ENCODE data around the gene DOCK6. TPM values are rescaled to one million over a fixed set of nuclear protein-coding genes. Genes with fewer than 3 reads are reported as not detected.

The DOCK6 gene
- total and polyA plus RNA-seq, 10 of the 15 experiments (the other 5 are each of a cell fraction or from before 2014, with no cell fraction given): 0.76 to 24.8 (median 4.7) TPM

DNA sequence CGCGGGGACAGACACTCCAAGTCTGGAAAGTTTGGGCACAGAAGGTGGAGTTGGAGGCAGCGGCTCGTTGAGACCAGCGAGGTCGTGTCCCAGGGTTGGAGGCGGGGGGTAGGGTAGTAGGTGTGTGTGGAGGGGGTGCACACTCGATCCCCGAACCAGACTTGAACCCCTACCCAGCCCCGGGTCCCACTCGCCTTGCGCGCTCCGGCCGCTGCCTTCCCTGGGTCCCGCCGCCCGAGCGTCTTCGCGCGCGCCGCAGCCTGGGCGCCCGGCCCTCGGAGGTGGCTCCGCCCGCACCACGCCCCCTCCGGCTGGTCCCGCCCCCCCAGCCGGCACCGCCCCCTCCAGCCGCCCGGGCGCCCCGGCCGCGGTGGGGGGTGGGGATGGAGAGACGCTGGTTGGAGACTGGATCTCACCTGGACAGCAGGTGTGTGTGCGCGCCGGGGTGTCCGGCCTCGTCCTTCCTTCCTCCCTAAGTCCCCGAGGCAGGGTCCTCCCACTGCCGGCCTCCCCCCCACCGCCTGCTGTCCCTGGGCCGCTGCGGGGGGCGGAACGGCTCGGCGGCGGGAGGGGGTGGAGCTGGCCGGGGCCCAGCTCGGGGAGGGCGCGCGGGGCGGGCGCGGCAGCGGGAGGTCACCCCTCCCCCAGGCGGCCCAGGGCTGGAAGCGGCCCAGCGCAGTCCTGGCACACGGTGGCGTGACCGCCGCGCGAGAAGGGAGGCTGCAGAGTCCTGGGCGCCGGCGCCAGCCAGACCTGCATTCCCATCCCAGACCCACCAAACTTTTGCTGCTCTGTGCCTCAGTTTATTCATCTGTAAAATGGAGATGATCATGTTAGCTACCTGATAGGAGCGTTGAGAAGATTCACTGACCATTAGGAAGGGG is 64.8 kb downstream of the DOCK6 start, which contains the start of gene KANK2 (continued):
- no peak for TF ChIP-seq SUPT20H (IDR thresholded peaks at IDR 0.05; ENCODE audit: borderline replicate concordance, control insufficient read depth, low read depth, low read length)
- no peak for TF ChIP-seq NBN (IDR thresholded peaks at IDR 0.05)
- TF ChIP-seq HDAC6 (IDR thresholded peaks at IDR 0.05; ENCODE audit: unreplicated experiment): peak; percentile 72
- peak; percentile 76 for TF ChIP-seq POLR2A (IDR thresholded peaks at IDR 0.05; ENCODE audit: low read depth, low read length)
- no peak for TF ChIP-seq NRF1 (conservative IDR thresholded peaks at IDR 0.05; ENCODE audit: low read depth, low read length)
- TF ChIP-seq, protein P1, sequence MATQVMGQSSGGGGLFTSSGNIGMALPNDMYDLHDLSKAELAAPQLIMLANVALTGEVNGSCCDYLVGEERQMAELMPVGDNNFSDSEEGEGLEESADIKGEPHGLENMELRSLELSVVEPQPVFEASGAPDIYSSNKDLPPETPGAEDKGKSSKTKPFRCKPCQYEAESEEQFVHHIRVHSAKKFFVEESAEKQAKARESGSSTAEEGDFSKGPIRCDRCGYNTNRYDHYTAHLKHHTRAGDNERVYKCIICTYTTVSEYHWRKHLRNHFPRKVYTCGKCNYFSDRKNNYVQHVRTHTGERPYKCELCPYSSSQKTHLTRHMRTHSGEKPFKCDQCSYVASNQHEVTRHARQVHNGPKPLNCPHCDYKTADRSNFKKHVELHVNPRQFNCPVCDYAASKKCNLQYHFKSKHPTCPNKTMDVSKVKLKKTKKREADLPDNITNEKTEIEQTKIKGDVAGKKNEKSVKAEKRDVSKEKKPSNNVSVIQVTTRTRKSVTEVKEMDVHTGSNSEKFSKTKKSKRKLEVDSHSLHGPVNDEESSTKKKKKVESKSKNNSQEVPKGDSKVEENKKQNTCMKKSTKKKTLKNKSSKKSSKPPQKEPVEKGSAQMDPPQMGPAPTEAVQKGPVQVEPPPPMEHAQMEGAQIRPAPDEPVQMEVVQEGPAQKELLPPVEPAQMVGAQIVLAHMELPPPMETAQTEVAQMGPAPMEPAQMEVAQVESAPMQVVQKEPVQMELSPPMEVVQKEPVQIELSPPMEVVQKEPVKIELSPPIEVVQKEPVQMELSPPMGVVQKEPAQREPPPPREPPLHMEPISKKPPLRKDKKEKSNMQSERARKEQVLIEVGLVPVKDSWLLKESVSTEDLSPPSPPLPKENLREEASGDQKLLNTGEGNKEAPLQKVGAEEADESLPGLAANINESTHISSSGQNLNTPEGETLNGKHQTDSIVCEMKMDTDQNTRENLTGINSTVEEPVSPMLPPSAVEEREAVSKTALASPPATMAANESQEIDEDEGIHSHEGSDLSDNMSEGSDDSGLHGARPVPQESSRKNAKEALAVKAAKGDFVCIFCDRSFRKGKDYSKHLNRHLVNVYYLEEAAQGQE (IDR thresholded peaks at IDR 0.05; ENCODE audit: low read depth, low read length): no peak
- TF ChIP-seq, protein P2, sequence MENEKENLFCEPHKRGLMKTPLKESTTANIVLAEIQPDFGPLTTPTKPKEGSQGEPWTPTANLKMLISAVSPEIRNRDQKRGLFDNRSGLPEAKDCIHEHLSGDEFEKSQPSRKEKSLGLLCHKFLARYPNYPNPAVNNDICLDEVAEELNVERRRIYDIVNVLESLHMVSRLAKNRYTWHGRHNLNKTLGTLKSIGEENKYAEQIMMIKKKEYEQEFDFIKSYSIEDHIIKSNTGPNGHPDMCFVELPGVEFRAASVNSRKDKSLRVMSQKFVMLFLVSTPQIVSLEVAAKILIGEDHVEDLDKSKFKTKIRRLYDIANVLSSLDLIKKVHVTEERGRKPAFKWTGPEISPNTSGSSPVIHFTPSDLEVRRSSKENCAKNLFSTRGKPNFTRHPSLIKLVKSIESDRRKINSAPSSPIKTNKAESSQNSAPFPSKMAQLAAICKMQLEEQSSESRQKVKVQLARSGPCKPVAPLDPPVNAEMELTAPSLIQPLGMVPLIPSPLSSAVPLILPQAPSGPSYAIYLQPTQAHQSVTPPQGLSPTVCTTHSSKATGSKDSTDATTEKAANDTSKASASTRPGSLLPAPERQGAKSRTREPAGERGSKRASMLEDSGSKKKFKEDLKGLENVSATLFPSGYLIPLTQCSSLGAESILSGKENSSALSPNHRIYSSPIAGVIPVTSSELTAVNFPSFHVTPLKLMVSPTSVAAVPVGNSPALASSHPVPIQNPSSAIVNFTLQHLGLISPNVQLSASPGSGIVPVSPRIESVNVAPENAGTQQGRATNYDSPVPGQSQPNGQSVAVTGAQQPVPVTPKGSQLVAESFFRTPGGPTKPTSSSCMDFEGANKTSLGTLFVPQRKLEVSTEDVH (IDR thresholded peaks at IDR 0.05; ENCODE audit: low read depth, partially characterized antibody): no peak
- no peak for TF ChIP-seq TAF1 (IDR thresholded peaks at IDR 0.05; ENCODE audit: borderline replicate concordance, low read depth, low read length)
- TF ChIP-seq, protein P3, sequence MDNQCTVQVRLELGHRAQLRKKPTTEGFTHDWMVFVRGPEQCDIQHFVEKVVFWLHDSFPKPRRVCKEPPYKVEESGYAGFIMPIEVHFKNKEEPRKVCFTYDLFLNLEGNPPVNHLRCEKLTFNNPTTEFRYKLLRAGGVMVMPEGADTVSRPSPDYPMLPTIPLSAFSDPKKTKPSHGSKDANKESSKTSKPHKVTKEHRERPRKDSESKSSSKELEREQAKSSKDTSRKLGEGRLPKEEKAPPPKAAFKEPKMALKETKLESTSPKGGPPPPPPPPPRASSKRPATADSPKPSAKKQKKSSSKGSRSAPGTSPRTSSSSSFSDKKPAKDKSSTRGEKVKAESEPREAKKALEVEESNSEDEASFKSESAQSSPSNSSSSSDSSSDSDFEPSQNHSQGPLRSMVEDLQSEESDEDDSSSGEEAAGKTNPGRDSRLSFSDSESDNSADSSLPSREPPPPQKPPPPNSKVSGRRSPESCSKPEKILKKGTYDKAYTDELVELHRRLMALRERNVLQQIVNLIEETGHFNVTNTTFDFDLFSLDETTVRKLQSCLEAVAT (IDR thresholded peaks at IDR 0.05): no peak
- TF ChIP-seq CHD4 (IDR thresholded peaks at IDR 0.05): no peak
- TF ChIP-seq NFIC (IDR thresholded peaks at IDR 0.05; ENCODE audit: low read depth, low read length): no peak
- no peak for TF ChIP-seq SREBF2 (IDR thresholded peaks at IDR 0.05; ENCODE audit: low read length)
- no peak for TF ChIP-seq WRNIP1 (IDR thresholded peaks at IDR 0.05; ENCODE audit: borderline replicate concordance, low read depth, low read length)
- 0 out of 2 replicates have a peak, but pooled peaks have one; percentile 6 for TF ChIP-seq RUNX3 (IDR thresholded peaks at IDR 0.05; ENCODE audit: low read length)
- no peak for TF ChIP-seq STAT1 (conservative IDR thresholded peaks at IDR 0.05)
- no peak for TF ChIP-seq JUND (IDR thresholded peaks at IDR 0.05; ENCODE audit: low read depth, low read length)
- TF ChIP-seq ZNF24 (IDR thresholded peaks at IDR 0.05): no peak
- TF ChIP-seq MXI1 (IDR thresholded peaks at IDR 0.05; ENCODE audit: low read depth, low read length): no peak
- TF ChIP-seq HCFC1 (IDR thresholded peaks at IDR 0.05; ENCODE audit: low read length): no peak
- TF ChIP-seq CHD1 (IDR thresholded peaks at IDR 0.05; ENCODE audit: low read depth, low read length): no peak
- TF ChIP-seq, protein P4, sequence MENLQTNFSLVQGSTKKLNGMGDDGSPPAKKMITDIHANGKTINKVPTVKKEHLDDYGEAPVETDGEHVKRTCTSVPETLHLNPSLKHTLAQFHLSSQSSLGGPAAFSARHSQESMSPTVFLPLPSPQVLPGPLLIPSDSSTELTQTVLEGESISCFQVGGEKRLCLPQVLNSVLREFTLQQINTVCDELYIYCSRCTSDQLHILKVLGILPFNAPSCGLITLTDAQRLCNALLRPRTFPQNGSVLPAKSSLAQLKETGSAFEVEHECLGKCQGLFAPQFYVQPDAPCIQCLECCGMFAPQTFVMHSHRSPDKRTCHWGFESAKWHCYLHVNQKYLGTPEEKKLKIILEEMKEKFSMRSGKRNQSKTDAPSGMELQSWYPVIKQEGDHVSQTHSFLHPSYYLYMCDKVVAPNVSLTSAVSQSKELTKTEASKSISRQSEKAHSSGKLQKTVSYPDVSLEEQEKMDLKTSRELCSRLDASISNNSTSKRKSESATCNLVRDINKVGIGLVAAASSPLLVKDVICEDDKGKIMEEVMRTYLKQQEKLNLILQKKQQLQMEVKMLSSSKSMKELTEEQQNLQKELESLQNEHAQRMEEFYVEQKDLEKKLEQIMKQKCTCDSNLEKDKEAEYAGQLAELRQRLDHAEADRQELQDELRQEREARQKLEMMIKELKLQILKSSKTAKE (IDR thresholded peaks at IDR 0.05; ENCODE audit: low read depth, poor library complexity, severe bottlenecking): no peak
